Liver (tissue), 3 donors: ENCODE data around the gene IFT25.

ENCODE experiments used
- GABPA ChIP-seq, 2 donors: IDR thresholded peaks in 1 of 2; conservative IDR thresholded peaks in 1 of 2; 2 replicates each; pipeline ENCODE4 v1.6.1; 2016; ENCODE audit warnings: antibody characterized with exemption in 2 of 2, mild to moderate bottlenecking in 1 of 2, moderate library complexity in 1 of 2
- HNF4A ChIP-seq, 2 donors: conservative IDR thresholded peaks; 2 replicates each; pipeline ENCODE4 v1.6.1; 2016; ENCODE audit warnings: antibody characterized with exemption in 2 of 2, mild to moderate bottlenecking in 2 of 2
- JUND ChIP-seq, 2 donors: IDR thresholded peaks; 2 replicates each; pipeline ENCODE4 v1.6.1; 2016; ENCODE audit warnings: antibody characterized with exemption in 2 of 2
- RAD21 ChIP-seq, 2 donors: IDR thresholded peaks; 2 replicates each; pipeline ENCODE4 v1.6.1; 2016; ENCODE audit warnings: antibody characterized with exemption in 2 of 2, mild to moderate bottlenecking in 2 of 2
- REST ChIP-seq: IDR thresholded peaks from 2 replicates; pipeline ENCODE4 v1.6.1; 2016; ENCODE audit warnings: antibody characterized with exemption, mild to moderate bottlenecking
- RXRA ChIP-seq, 2 donors: IDR thresholded peaks; 2 replicates each; pipeline ENCODE4 v1.6.1; 2017 to 2018; ENCODE audit warnings: antibody characterized with exemption in 2 of 2, mild to moderate bottlenecking in 1 of 2
- SP1 ChIP-seq: IDR thresholded peaks from 2 replicates; pipeline ENCODE4 v1.6.1; 2018; ENCODE audit warnings: antibody characterized with exemption, mild to moderate bottlenecking
- TAF1 ChIP-seq: conservative IDR thresholded peaks from 2 replicates; pipeline ENCODE4 v1.6.1; 2016; ENCODE audit warnings: antibody characterized with exemption, mild to moderate bottlenecking
- YY1 ChIP-seq: IDR thresholded peaks from 2 replicates; pipeline ENCODE4 v1.6.1; 2016; ENCODE audit warnings: antibody characterized with exemption, mild to moderate bottlenecking
- ZBTB33 ChIP-seq: IDR thresholded peaks from 2 replicates; pipeline ENCODE4 v1.6.1; 2016; ENCODE audit warnings: antibody characterized with exemption
- TF ChIP-seq, protein P1 (sequence below): fragments of 150-350 bp; IDR thresholded peaks from 2 replicates; pipeline ENCODE4 v1.5.1; 2017; ENCODE audit warnings: improper control_type of control experiment, low read depth, low read length; ENCODE audit not compliant: missing input control
- TF ChIP-seq, protein P2 (sequence below): IDR thresholded peaks from 2 replicates; pipeline ENCODE4 v1.6.1; 2016; ENCODE audit warnings: antibody characterized with exemption
- TF ChIP-seq, protein P3 (sequence below): IDR thresholded peaks from 2 replicates; pipeline ENCODE4 v1.6.1; 2016; ENCODE audit warnings: antibody characterized with exemption
- donor health status: healthy.
- donor health status: healthy.

DNA sequence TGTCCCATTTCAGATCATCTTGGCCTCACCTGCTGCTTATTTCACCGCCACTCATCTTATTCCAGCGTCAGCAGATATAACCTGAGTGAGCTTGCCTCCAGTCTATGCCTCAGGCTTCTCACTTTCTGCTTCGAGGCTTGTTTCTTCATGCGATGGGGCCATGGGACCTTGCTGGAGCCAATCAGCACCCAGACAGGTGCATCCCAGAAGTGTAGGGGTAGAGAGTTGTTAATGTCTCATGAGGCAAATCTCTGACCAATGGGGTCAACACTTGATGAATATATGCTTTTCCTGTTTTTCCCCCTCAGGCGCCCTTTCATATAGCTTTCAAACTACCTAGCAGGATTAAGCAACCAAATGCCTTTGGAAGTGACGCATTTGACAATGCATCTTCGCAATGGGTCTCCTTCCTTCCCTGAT is 55.0 kb downstream of the IFT25 start:
- TF ChIP-seq, protein P1, sequence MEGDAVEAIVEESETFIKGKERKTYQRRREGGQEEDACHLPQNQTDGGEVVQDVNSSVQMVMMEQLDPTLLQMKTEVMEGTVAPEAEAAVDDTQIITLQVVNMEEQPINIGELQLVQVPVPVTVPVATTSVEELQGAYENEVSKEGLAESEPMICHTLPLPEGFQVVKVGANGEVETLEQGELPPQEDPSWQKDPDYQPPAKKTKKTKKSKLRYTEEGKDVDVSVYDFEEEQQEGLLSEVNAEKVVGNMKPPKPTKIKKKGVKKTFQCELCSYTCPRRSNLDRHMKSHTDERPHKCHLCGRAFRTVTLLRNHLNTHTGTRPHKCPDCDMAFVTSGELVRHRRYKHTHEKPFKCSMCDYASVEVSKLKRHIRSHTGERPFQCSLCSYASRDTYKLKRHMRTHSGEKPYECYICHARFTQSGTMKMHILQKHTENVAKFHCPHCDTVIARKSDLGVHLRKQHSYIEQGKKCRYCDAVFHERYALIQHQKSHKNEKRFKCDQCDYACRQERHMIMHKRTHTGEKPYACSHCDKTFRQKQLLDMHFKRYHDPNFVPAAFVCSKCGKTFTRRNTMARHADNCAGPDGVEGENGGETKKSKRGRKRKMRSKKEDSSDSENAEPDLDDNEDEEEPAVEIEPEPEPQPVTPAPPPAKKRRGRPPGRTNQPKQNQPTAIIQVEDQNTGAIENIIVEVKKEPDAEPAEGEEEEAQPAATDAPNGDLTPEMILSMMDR: no peak
- TF ChIP-seq RAD21 (IDR thresholded peaks at IDR 0.05): no peak
- no peak for TF ChIP-seq HNF4A (conservative IDR thresholded peaks at IDR 0.05)
- TF ChIP-seq, protein P2, sequence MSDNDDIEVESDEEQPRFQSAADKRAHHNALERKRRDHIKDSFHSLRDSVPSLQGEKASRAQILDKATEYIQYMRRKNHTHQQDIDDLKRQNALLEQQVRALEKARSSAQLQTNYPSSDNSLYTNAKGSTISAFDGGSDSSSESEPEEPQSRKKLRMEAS: no peak
- TF ChIP-seq ZBTB33: no peak
- no peak for TF ChIP-seq GABPA (IDR thresholded peaks at IDR 0.05 in 1 of 2, conservative IDR thresholded peaks at IDR 0.05 in 1 of 2)
- TF ChIP-seq YY1: no peak
- no peak for TF ChIP-seq TAF1
- no peak for TF ChIP-seq JUND (IDR thresholded peaks at IDR 0.05)
- TF ChIP-seq REST: no peak
- TF ChIP-seq, protein P3, sequence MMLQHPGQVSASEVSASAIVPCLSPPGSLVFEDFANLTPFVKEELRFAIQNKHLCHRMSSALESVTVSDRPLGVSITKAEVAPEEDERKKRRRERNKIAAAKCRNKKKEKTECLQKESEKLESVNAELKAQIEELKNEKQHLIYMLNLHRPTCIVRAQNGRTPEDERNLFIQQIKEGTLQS: no peak
- TF ChIP-seq SP1: no peak
- TF ChIP-seq RXRA (IDR thresholded peaks at IDR 0.05): no peak
